GM21423 (cell line): Measurements from ENCODE around the gene ADGRV1.

Experiments
- ATAC-seq: cut with Tn5 transposase; IDR thresholded peaks from one replicate; pipeline ENCODE4 v1.9.1; 2021; ENCODE audit warnings: mild to moderate bottlenecking, moderate library complexity; ENCODE audit not compliant: unreplicated experiment

The ADGRV1 gene

DNA sequence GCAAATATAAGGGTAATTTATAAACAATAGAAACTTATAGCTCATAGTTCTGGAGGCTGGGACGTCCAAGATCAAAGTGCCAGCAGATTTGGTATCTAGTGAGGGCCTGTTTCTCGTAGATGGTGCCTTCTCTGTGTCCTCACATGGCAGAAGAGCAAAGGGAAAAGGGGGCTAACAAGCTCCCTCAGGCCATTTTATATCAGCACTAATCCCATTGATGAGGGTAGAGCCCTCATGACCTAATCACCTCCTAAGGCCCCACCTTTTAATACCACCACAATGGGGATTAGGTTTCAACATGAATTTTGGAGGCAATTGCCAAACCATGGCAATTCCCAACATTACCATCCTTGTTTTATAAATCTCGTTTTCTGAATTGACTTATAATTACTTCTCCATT lies 564.7 kb downstream of the ADGRV1 start:
- ATAC-seq: no peak

DNA sequence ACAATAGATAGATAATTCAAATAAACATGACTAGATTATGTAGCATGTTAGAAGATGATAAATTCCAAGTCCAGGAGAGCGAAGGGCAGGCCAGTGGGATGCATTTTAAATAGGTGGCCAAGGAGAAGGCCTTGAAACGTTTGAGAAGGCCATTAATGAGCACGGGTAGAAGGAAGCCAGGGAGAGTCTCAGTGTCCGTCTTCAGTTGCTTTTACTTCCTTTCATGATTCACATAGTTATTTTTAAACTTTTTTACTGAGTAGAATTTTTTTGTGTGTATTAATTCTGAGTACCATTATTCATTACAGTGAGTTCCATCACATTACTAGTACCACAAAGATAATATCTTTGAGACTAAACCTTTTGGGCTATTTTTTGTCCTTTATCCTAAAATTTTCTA lies 565.3 kb downstream of the ADGRV1 start:
- no peak for ATAC-seq

DNA sequence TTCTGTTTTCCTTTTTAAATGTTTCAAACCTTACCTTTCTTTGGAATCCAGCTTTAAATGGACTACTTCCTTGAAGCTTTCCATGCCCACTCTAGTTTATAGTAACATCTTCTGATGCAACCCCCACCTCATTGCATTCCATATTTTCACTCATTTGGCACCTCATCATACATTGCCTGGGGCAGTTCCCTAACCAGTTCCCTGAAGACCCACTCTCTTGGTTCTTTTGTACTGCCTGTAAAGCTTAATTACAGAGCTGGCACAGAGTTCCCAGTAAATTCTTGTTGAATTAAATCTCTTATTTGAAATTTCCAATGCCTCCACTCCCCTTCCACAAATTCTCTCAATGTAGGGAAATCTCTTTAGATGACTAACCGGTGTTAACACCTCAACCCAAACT lies 567.3 kb downstream of the ADGRV1 start:
- ATAC-seq: no peak

- no peak for ATAC-seq
Observed at GRCh38 chr5:91126448-91126847, 567.9 kb downstream of the ADGRV1 start.

DNA sequence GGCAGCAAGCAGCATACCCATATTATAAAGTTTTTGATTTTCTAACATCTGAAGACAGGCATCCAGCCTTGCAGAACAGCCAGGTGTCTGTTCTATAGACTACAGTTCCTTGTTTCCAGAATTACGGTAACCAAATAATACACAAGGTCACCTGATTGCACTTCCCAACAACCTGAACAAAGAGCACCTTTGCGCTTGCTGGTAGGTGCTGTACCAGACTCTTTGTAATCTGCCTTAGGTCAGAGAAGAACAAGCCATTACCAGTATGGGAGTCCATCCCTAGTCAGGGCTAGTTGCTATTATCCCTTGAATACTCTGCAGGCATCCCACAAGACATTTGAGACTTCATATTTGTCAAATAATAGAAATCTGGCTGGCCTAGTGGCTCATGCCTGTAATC lies 568.3 kb downstream of the ADGRV1 start:
- no peak for ATAC-seq

DNA sequence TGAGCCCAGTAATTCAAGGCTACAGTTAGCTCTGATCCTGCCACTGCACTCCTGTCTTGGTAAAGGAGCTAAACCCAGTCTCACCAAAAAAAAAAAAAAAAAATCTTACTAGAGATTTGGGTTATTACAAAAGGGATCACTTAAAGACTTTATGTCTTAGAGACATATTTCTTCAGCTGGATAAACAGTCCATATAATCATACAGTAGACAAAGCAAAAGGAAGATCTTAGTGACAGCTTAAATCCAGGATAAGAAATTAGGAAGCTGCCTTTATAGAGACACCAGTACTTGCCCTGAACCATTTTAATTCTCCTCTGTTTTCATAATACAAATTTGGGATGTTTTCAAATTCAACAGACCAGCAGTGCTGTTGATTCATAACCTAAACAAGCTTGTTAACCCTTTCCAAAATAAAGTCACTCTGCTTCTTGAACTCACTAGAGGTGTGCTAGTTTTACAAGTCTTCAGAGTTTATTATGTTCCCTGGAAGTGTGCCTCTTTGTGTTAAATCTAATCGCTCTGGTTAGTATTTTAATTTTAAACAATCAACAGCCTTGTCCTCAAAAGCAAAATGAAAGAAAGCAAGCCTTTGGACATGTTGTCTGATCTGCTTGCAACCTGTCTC lies 569.0 kb downstream of the ADGRV1 start:
- ATAC-seq: no peak

GRCh38 chr5:91128604-91129003 lies 570.0 kb downstream of the ADGRV1 start:
- no peak for ATAC-seq

DNA sequence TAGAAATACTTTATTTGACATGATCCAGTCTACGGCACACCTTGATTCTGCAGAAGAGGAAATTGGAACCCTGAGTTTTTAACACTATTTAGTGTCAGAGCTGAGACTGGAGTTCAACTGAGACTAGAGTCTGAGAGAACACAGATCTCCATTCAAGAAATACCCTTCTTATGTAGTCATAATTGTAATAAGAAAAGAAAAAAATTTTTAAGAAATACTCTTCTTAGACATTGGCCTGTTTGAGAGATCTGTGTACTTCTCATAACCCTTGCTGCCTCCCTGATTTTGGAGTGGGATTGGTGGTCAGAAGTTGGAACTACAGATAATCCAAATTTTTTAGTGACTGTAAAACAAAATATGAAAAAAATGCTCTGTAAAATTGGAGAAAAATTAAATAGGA lies 571.2 kb downstream of the ADGRV1 start:
- ATAC-seq: no peak

- ATAC-seq: no peak
Observed at GRCh38 chr5:91130759-91131158, 572.2 kb downstream of the ADGRV1 start.

GRCh38 chr5:91132550-91132949 lies 574.0 kb downstream of the ADGRV1 start:
- peak; percentile 55 for ATAC-seq

- ATAC-seq: no peak
Observed at GRCh38 chr5:91133183-91133582, 574.6 kb downstream of the ADGRV1 start.

DNA sequence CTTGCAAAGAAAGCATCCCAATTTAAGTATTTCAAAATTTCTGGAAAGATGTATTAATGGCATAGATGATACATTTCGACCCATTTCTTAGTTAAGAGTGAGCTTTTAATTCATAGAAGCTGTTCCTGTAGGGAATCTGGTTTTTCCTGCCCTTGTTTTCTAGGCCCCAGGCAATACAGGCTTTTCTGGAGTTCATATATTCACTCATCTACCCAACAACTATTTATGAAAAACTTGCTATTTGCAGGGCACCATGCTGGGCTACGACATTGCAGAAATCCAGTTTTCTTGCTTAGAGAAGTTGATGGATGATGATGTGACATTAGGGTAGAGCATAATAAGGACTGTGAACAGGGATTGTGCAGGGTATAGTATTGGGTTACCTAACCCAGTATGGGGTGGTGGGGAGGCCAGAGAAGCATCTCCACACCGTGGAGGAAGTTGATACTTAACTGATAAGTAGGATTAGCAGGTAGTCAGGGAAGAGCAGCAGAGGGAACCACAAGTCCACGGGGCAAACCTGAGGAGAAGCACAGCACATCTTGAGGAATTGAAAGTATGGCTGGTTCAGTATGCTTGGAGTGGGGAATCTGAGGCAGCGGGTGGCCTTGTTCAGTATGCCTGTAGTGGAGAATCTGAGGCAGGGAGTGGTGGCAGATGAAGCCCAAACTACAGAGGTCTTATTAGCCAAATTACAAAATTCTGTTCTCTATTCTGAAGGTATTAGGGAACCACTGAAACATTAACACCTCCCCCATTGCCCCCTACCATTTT lies 577.1 kb downstream of the ADGRV1 start:
- ATAC-seq: no peak

- ATAC-seq: no peak
Observed at GRCh38 chr5:91136271-91136670, 577.7 kb downstream of the ADGRV1 start.

DNA sequence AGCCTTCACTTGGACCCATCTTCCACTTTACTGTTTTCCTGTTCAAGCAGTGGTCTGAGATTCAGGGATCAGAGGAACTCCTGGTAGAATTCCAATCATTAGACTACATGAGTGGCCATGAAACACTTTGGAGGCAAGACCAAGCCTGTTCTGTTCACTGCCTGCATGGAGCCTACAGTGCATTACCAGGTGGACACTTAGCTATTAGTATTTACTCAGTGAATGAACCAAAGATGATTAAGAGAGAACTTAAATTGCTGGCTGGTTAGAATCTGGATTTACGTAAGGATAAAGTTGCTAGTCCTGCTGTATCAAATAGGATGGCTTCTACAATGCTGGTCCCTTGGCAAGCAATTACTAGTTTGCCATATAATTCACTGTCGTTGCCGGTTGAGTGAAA lies 579.0 kb downstream of the ADGRV1 start:
- ATAC-seq: no peak

DNA sequence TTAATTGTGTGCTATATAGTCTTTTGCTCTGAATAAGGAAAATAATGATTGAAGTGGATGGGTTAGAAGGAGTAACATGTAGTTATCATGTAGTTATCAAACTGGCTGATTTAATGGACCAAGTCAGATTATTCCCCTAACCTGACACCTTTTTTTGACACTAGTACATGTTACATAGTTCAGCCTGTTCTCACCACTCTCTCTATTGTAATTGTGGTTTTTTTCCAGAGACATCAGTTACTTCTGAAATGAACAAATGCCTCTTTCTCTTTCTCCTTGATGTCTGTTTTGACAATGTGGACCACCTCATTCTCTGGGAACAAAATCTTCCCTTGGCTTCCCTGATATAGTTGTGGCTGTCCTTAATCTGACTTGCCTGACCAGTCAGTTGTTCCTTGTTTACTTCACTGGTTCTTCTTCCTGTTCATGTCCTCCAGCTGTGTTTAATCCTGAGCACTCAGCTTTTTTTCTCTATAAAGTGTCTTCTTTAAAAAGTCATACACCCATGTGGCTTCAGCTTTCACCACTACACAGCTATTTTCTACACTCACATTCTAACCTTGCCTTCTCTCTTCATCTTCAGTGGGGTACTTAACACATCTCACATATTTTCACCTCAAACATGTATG lies 581.1 kb downstream of the ADGRV1 start:
- ATAC-seq: no peak

DNA sequence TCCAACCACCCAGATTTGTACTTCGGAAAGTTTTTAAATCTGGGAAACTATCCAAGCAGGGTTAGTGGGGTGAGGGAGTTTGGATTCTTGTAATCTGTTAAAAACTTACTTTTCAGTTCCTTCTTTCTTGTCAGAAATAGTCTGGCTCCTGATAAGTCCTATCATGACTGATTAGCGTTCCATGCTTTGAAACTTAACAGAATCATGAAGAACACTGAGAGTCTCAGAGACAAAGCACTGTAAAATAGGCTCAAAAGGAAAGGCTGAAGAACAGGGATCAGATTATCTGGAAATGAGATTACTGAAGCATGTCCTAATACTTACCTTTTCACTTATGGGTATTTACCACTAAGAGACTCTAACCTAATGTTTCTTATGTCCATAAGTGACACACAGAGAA lies 582.1 kb downstream of the ADGRV1 start:
- no peak for ATAC-seq

DNA sequence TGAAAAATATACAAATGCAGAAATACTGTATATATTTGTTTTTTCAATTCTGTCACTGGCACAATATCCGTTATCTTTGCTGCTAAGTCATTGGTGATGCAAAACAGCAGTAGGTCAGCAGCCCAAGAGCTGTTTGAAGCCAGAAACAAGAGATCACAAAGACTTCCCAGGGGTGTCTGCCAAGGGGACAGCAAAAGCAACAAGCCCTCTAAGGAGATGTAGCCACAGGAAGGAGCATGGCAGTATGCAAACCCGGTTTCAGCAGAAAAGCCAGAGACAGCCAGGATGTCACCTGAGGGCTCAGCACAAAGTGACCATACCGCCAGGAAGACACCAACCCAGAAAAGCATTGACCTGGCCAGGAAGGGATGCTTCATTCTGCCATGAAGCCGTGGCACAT lies 583.0 kb downstream of the ADGRV1 start:
- ATAC-seq: no peak

DNA sequence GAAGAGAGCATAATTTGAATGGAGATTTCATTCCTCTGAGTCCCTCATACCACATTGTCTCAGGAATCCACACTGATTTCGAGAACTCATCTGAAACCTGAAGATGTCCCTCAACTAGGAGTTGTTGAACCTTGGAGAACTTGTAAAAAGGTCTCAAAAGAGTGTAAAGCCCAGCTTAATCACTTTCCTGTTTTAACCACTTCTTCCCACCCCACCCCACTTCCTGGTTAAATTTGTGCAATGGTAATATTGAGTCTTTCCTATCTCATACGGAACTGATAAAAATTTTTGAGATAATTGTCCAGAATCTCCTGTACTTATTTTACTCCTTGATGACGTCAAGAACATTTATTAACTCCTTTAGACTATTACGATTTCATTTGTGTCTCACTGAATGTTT lies 583.8 kb downstream of the ADGRV1 start:
- ATAC-seq: no peak

GRCh38 chr5:91142819-91143218 lies 584.2 kb downstream of the ADGRV1 start:
- no peak for ATAC-seq

- no peak for ATAC-seq
Observed at GRCh38 chr5:91143840-91144239, 585.2 kb downstream of the ADGRV1 start.

GRCh38 chr5:91144491-91145332 lies 586.1 kb downstream of the ADGRV1 start:
- no peak for ATAC-seq

GRCh38 chr5:91145333-91145620 lies 586.7 kb downstream of the ADGRV1 start:
- ATAC-seq: no peak
